Left ventricle myocardium inferior (tissue), 1 donor: ENCODE data around the gene MUSTN1. TPM values are rescaled to one million over a fixed set of nuclear protein-coding genes. Genes with fewer than 3 reads are reported as not detected.

Experiments
- DNase-seq: peaks from one replicate; pipeline ENCODE4 v3.0.0-alpha.2; 2020
- H3K27ac ChIP-seq: fragments of 200-600 bp; replicated peaks from 2 replicates; pipeline ENCODE4 v1.8.0; 2021
- H3K27me3 ChIP-seq: fragments of 200-600 bp; 2 replicates; pipeline ENCODE4 v1.8.0; 2021; ENCODE audit warnings: low read depth
- H3K36me3 ChIP-seq: fragments of 200-600 bp; 2 replicates; pipeline ENCODE4 v1.8.0; 2021
- H3K4me1 ChIP-seq: fragments of 200-600 bp; 2 replicates; pipeline ENCODE4 v1.8.0; 2021
- H3K4me3 ChIP-seq: fragments of 200-600 bp; 2 replicates; pipeline ENCODE4 v1.8.0; 2021; ENCODE audit warnings: mild to moderate bottlenecking, moderate library complexity
- H3K9me3 ChIP-seq: fragments of 200-600 bp; replicated peaks from 2 replicates; pipeline ENCODE4 v1.8.0; 2021
- CTCF ChIP-seq: fragments of 200-600 bp; IDR thresholded peaks from 2 replicates; pipeline ENCODE4 v1.8.0; 2021; ENCODE audit warnings: antibody characterized with exemption, mild to moderate bottlenecking, borderline replicate concordance
- intact Hi-C: fragments of 100-400 bp; cut with micrococcal nuclease; formaldehyde crosslinking; loops from one replicate; pipeline ENCODE4 v1.11.0; 2022
- total RNA-seq: library from RNA; stranded (reverse); fragmentation: NEBNext Ultra II Directional; extraction: Animal tissue kit (Norgen Biotek cat#: 25700); gene quantifications from one replicate; pipeline ENCODE4 v1.2.1, GENCODE V29; 2021
- donor health status: DM: no; HTN: yes; CAD: no; lungs with severe emphysema.

MUSTN1 gene
- total RNA-seq, 1 donor from 2014 or later = 32.7 TPM

- Histone ChIP-seq H3K4me1 (peaks cover 36% of the 10 kb centered on the region), H3K27me3 (no peaks in the 10 kb centered on the region), H3K9me3 (no peaks in the 10 kb centered on the region), H3K27ac (peak overlapping the region; percentile 86), H3K36me3 (peaks cover 52% of the 10 kb centered on the region), H3K4me3 (no peak overlapping the region)
- no peak for TF ChIP-seq CTCF
- DNase-seq = no peak
- intact Hi-C loops = no loop called here
These were observed 12.9 kb upstream of the MUSTN1 start for GRCh38 chr3:52847726-52848125.

GRCh38 chr3:52847241-52847640, 12.4 kb upstream of the MUSTN1 start:
- H3K4me3 ChIP-seq = no peak overlapping the region
- no peaks in the 10 kb centered on the region for H3K27me3 ChIP-seq
- TF ChIP-seq CTCF = no peak
- H3K9me3 ChIP-seq = no peaks in the 10 kb centered on the region
- peak overlapping the region; percentile 86 for H3K27ac ChIP-seq
- intact Hi-C loops = no loop called here
- no peak for DNase-seq
- H3K36me3 ChIP-seq = peaks cover 51% of the 10 kb centered on the region
- H3K4me1 ChIP-seq = peaks cover 41% of the 10 kb centered on the region

- no peak for DNase-seq
- Histone ChIP-seq H3K9me3 (no peaks in the 10 kb centered on the region), H3K27me3 (no peaks in the 10 kb centered on the region), H3K36me3 (peaks cover 50% of the 10 kb centered on the region), H3K4me1 (peaks cover 48% of the 10 kb centered on the region), H3K27ac (peak overlapping the region; percentile 86), H3K4me3 (peak overlapping the region; percentile 12)
- TF ChIP-seq CTCF = no peak
- intact Hi-C loops = no loop called here
These were observed 11.7 kb upstream of the MUSTN1 start for GRCh38 chr3:52846432-52846965.

DNA sequence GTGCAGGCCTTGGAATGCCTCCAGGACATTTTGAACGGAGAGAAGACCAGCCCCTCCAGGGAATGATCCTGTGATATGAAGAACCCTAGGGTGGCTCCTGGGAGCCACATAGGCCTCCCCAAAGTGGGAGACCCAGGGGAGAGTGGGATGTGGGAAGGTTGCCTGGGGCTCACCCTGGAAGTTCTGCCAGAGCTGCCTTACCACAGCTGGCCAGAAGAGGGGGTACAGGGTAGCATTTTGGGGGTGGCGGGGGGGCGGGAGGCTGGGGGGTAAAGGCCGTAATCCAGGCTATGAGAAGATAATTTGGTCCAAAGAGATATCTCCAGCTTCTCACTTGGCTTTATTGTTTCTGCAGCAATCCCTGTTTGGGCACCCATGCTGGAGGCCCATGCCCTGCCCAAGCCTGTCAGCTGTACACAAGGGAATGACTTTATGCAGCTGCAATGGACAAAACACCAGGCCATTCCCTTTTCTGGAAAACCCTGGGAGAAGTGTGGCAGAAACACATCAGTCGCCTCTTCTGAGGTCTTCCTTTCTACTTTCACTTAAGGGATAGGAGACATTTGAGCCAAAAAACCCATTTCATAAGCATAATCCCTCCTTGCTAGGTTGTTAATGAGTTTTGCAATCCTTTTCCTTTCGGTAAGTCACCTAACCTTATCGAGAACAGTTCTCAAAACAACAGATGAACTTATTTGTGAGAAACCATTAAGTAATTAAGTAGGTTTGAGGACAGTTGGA, 11.0 kb upstream of the MUSTN1 start:
- H3K4me1 ChIP-seq = peaks cover 54% of the 10 kb centered on the region
- DNase-seq = no peak
- intact Hi-C loops = no loop called here
- H3K9me3 ChIP-seq = no peaks in the 10 kb centered on the region
- peak overlapping the region; percentile 12 for H3K4me3 ChIP-seq
- H3K27ac ChIP-seq = peak overlapping the region; percentile 86
- peak; percentile 59 for TF ChIP-seq CTCF
- H3K36me3 ChIP-seq = peaks cover 50% of the 10 kb centered on the region
- H3K27me3 ChIP-seq = no peaks in the 10 kb centered on the region

GRCh38 chr3:52845157-52845556, 10.3 kb upstream of the MUSTN1 start:
- no peaks in the 10 kb centered on the region for H3K27me3 ChIP-seq
- intact Hi-C loops = no loop called here
- H3K9me3 ChIP-seq = no peaks in the 10 kb centered on the region
- TF ChIP-seq CTCF = no peak
- peak; percentile 50 for DNase-seq
- peaks cover 56% of the 10 kb centered on the region for H3K4me1 ChIP-seq
- H3K36me3 ChIP-seq = peaks cover 48% of the 10 kb centered on the region
- H3K4me3 ChIP-seq = peak overlapping the region; percentile 12
- H3K27ac ChIP-seq = peak overlapping the region; percentile 86
